ENCODE results near the gene ENO2. TPM values are rescaled to one million over a fixed set of nuclear protein-coding genes. Genes with fewer than 3 reads are reported as not detected.
A peak's percentile ranks its signal among the peaks of the same experiment; 100 is the strongest.

Gene ENO2
- polyA plus RNA-seq, 1 donor = 14.8 TPM

GRCh38 chr12:6932766-6933165 is 18.4 kb downstream of the ENO2 start:
- DNase-seq = no peak

- DNase-seq = no peak
These were observed 19.7 kb downstream of the ENO2 start for GRCh38 chr12:6934110-6934509.

- no peak for DNase-seq
These were observed 21.2 kb downstream of the ENO2 start for GRCh38 chr12:6935371-6936193.

GRCh38 chr12:6936194-6936635 is 21.8 kb downstream of the ENO2 start:
- no peak for DNase-seq

GRCh38 chr12:6936636-6937480 is 22.5 kb downstream of the ENO2 start:
- no peak for DNase-seq

- peak; percentile 92 for DNase-seq
These were observed 23.3 kb downstream of the ENO2 start for GRCh38 chr12:6937481-6938352.

- no peak for DNase-seq
These were observed 24.2 kb downstream of the ENO2 start for GRCh38 chr12:6938353-6939190.

GRCh38 chr12:6939191-6939540 is 24.8 kb downstream of the ENO2 start:
- no peak for DNase-seq

GRCh38 chr12:6941267-6941666 is 26.9 kb downstream of the ENO2 start:
- no peak for DNase-seq

GRCh38 chr12:6941782-6942181 is 27.4 kb downstream of the ENO2 start:
- DNase-seq = no peak

GRCh38 chr12:6942331-6942665 is 27.9 kb downstream of the ENO2 start:
- no peak for DNase-seq

- peak; percentile 90 for DNase-seq
These were observed 29.0 kb downstream of the ENO2 start for GRCh38 chr12:6943389-6943721.

- DNase-seq = peak; percentile 88
These were observed 29.5 kb downstream of the ENO2 start, which contains the start of the genes C12orf57 and RNU7-1 for GRCh38 chr12:6943722-6944380. C12orf57 (plus strand) TSS chr12:6944022; CDS start chr12:6944122, 100 bp downstream. RNU7-1 (plus strand) TSS chr12:6943816.

- peak; percentile 93 for DNase-seq
These were observed 30.2 kb downstream of the ENO2 start for GRCh38 chr12:6944381-6945186.

GRCh38 chr12:6945613-6946012 is 31.2 kb downstream of the ENO2 start:
- DNase-seq = no peak

GRCh38 chr12:6946033-6946919 is 31.9 kb downstream of the ENO2 start:
- peak; percentile 82 for DNase-seq

GRCh38 chr12:6946920-6947374 is 32.6 kb downstream of the ENO2 start:
- no peak for DNase-seq

- DNase-seq = no peak
These were observed 33.2 kb downstream of the ENO2 start for GRCh38 chr12:6947615-6948014.
